ENCODE data around the gene SFMBT1. TPM values are rescaled to one million over a fixed set of nuclear protein-coding genes. Genes with fewer than 3 reads are reported as not detected.

SFMBT1 gene
- total RNA-seq, 6 experiments from 2014 or later = 3.0 to 4.8 (median 3.9) TPM

DNA sequence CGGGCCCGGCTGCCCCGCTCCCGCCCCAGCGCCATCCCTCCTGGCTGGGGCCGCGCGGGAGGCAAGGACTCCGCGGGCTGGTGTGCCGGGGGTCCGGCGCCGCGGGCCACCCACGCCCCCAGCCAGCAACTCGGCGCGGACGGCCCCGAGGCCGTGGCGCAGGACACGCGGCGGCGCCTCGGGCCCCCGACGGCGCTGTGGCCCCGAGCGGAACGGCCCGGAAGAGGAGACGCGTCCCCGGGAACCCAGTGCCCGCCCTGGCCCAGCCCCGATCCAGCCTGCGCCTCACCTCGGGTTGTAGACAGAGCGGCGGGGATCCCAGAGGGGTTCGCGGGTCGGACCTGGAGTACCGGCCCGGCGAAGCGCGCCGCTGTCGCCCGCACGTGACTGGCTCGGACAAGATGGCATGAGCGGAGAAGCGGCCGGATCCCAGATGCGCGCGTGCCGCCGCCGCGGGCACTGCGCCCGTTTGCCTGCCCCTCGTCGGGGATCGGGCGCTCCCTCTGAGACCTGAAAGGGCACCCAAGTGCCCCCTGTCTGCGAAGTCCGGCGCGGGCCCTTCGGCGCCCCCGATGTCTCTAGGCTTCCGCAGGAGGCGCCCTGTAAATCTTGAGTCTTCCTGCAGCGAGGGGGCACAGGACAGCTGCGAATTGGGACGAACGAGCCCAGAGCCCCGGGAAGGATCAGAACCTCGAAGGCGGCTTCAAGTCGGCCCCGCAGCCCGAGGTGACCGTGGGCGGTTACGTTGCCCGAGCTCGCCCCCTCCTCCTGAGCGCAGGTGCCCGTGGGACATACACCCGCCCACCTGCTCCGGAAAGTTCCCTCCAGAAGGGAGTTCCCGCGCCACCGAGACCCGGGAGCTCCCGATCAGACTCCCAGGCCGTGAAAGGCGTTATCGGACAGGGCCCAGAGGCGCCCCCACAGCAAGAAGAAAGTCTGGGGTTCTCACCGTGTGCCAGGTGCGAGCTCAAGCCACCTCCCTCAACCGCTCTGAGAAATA, 598 bp upstream of the SFMBT1 start:
- H3K4me1 Mint-ChIP-seq (ENCODE audit: low read depth) = peaks cover 16% of the 10 kb centered on the region
- H3K27me3 Mint-ChIP-seq (ENCODE audit: insufficient read depth) = peaks cover 7% of the 10 kb centered on the region
- H3K36me3 Mint-ChIP-seq (ENCODE audit: low read depth) = peaks cover 4% of the 10 kb centered on the region; the same call in 1 of the 2 replicates
- H3K27ac Mint-ChIP-seq = no peak overlapping the region; the same call in 1 of the 2 replicates
- H3K4me3 Mint-ChIP-seq = peak overlapping the region; percentile 76
- no peaks in the 10 kb centered on the region for H3K9me3 Mint-ChIP-seq
- DNase-seq = no peak
- TF ChIP-seq, protein P1, sequence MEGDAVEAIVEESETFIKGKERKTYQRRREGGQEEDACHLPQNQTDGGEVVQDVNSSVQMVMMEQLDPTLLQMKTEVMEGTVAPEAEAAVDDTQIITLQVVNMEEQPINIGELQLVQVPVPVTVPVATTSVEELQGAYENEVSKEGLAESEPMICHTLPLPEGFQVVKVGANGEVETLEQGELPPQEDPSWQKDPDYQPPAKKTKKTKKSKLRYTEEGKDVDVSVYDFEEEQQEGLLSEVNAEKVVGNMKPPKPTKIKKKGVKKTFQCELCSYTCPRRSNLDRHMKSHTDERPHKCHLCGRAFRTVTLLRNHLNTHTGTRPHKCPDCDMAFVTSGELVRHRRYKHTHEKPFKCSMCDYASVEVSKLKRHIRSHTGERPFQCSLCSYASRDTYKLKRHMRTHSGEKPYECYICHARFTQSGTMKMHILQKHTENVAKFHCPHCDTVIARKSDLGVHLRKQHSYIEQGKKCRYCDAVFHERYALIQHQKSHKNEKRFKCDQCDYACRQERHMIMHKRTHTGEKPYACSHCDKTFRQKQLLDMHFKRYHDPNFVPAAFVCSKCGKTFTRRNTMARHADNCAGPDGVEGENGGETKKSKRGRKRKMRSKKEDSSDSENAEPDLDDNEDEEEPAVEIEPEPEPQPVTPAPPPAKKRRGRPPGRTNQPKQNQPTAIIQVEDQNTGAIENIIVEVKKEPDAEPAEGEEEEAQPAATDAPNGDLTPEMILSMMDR (IDR thresholded peaks at IDR 0.05) = peak; percentile 56; the same call in 1 of the 2 replicates

DNA sequence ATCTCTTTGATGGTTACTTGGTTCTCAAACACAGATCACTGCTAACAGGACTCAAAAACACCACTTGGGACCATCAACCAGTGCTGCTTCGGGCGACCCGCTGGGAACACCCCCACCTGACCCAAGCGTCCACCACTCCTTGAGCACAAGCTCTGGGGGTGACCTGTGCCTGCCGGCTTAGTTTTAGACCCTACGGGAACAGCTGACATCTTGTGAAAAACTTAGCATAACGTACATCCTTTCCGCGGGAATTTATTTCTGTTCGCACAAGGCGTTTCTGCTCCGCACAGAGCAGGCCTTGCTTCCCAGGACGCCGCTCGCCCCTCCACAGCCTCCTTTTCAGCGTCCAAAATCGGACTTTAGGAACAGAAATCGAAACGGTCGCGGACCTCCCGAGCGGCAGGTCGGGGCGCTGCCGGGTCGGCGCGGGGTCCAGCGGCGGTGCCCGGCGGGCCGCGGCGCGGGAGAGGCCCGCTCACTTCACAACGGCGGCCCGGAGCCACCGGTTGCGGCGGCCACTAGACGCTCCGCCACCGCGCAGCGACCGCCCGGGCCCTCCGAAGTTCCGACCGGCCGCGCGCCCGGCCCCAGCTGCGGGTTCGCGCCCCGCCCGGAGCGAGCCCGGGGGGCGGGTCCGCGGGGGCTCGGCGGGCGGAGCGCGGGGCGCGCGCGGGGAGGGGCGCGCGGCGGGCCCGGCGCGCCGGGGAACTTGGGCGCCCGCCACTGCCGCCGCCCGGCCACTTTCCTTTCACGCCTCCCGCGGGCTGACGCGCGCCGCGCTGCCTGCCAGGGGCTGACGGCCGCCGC, 959 bp downstream of the SFMBT1 start:
- Mint-ChIP-seq H3K9me3 (no peaks in the 10 kb centered on the region), H3K27me3 (ENCODE audit: insufficient read depth) (peaks cover 7% of the 10 kb centered on the region), H3K36me3 (ENCODE audit: low read depth) (peaks cover 4% of the 10 kb centered on the region; the same call in 1 of the 2 replicates), H3K4me3 (peak overlapping the region; percentile 92), H3K4me1 (ENCODE audit: low read depth) (peaks cover 25% of the 10 kb centered on the region), H3K27ac (peak overlapping the region; percentile 80)
- peak; percentile 23 for DNase-seq
- TF ChIP-seq, protein P1 (IDR thresholded peaks at IDR 0.05) = no peak

DNA sequence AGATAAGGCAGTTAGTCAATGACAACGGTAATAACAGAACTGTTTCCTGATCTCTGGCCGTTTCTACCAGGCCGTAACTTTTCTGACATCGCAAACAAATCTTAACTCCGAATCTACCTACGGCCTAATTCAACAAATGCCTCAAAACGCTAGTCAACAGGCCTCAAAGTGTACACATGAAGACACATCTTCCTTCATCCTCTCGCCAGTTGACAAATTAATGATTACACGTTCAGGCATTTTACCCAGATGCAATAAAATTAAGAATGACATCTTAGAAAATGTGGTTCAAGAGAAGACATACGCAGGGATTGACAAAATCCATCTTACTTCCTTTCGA, 1.5 kb downstream of the SFMBT1 start:
- H3K27ac Mint-ChIP-seq = peak overlapping the region; percentile 80

DNA sequence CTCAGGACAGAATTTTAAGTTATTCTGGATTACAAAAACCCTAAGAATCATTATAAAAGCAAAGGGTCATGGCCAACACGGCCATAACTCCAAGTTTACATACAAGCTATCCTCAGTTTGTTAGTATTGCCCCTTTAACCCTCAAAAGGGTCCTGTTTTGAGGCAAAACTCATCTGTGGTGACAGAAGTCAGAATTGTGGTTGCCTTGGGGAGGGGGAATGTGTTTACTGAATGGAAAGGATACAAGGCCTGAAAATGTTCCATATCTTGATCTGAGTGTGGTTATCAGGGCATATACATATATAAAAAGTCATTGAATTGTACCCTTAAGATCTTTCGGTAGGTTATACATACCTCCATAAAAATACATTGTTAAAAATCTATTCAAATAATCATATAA, 2.1 kb downstream of the SFMBT1 start:
- TF ChIP-seq, protein P1 (IDR thresholded peaks at IDR 0.05) = no peak
- Mint-ChIP-seq H3K27me3 (ENCODE audit: insufficient read depth) (peaks cover 7% of the 10 kb centered on the region), H3K4me3 (no peak overlapping the region)

More for the DNA sequence above, 1.5 kb downstream of the SFMBT1 start:
- peaks cover 27% of the 10 kb centered on the region for H3K4me1 Mint-ChIP-seq (ENCODE audit: low read depth)
- no peak for DNase-seq
- no peaks in the 10 kb centered on the region for H3K9me3 Mint-ChIP-seq
- H3K36me3 Mint-ChIP-seq (ENCODE audit: low read depth) = peaks cover 4% of the 10 kb centered on the region; the same call in 1 of the 2 replicates
- H3K27me3 Mint-ChIP-seq (ENCODE audit: insufficient read depth) = peaks cover 7% of the 10 kb centered on the region
- H3K4me3 Mint-ChIP-seq = peak overlapping the region; percentile 92
- TF ChIP-seq, protein P1 (IDR thresholded peaks at IDR 0.05) = no peak

DNA sequence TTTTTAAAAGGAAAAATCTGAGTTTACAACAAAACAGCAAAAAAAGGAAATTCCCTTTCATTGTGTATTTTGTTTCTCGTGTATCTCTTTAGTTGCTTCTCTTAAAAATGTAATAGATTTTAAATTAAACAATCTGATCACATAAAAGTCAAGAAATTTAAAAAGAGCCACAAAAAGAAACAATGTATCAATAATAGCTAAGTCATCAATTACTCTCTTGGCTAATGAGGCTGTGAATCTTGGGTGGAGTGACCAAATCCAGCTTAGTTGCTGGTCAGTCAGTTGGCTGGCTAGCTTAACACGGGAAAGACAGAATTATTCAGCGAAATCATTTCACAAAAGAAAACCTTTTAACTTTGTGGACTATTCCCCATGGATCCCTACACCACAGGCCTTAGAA, 3.2 kb downstream of the SFMBT1 start:
- no peak for DNase-seq
- TF ChIP-seq, protein P1 (IDR thresholded peaks at IDR 0.05) = no peak
- no peak overlapping the region for H3K27ac Mint-ChIP-seq
- no peaks in the 10 kb centered on the region for H3K9me3 Mint-ChIP-seq
- peaks cover 27% of the 10 kb centered on the region for H3K4me1 Mint-ChIP-seq (ENCODE audit: low read depth)
- peaks cover 4% of the 10 kb centered on the region; the same call in 1 of the 2 replicates for H3K36me3 Mint-ChIP-seq (ENCODE audit: low read depth)
- no peak overlapping the region for H3K4me3 Mint-ChIP-seq
- peaks cover 7% of the 10 kb centered on the region for H3K27me3 Mint-ChIP-seq (ENCODE audit: insufficient read depth)

More for the DNA sequence above, 2.1 kb downstream of the SFMBT1 start:
- no peak for DNase-seq
- peaks cover 4% of the 10 kb centered on the region; the same call in 1 of the 2 replicates for H3K36me3 Mint-ChIP-seq (ENCODE audit: low read depth)
- H3K9me3 Mint-ChIP-seq = no peaks in the 10 kb centered on the region
- H3K27ac Mint-ChIP-seq = no peak overlapping the region
- H3K4me1 Mint-ChIP-seq (ENCODE audit: low read depth) = peaks cover 27% of the 10 kb centered on the region

All from HFFc6 (cell line).